GM19035 (cell line): ENCODE results near the gene ZNF439.
"Not testable (repeated sequence)": the region's sequence is repeated elsewhere in the genome, so short reads cannot be mapped to it uniquely, and the experiment has no call there.

Source experiments
- ATAC-seq: cut with Tn5 transposase; IDR thresholded peaks from one replicate; pipeline ENCODE4 v1.9.1; 2021; ENCODE audit not compliant: unreplicated experiment

The ZNF439 gene

GRCh38 chr19:11867766-11868165 is 19.2 kb downstream of the ZNF439 start:
- ATAC-seq = not testable (repeated sequence)

GRCh38 chr19:11868188-11868587 is 19.7 kb downstream of the ZNF439 start:
- no peak for ATAC-seq

- ATAC-seq = no peak
Observed at GRCh38 chr19:11872624-11873023, 24.1 kb downstream of the ZNF439 start.

GRCh38 chr19:11873762-11874161 is 25.2 kb downstream of the ZNF439 start:
- no peak for ATAC-seq

GRCh38 chr19:11879687-11880266 is 31.3 kb downstream of the ZNF439 start:
- ATAC-seq = not testable (repeated sequence)

GRCh38 chr19:11880598-11880997 is 32.1 kb downstream of the ZNF439 start:
- no peak for ATAC-seq

GRCh38 chr19:11881151-11881800 is 32.8 kb downstream of the ZNF439 start:
- no peak for ATAC-seq

GRCh38 chr19:11882606-11883005 is 34.1 kb downstream of the ZNF439 start:
- no peak for ATAC-seq

- ATAC-seq = no peak
Observed at GRCh38 chr19:11887234-11887610, 38.7 kb downstream of the ZNF439 start.

- no peak for ATAC-seq
Observed at GRCh38 chr19:11887611-11888531, 39.3 kb downstream of the ZNF439 start, which contains the start of gene ZNF69. Gene ZNF69 (plus strand): TSS chr19:11887782. CDS start chr19:11887924, 142 bp downstream.

- not testable (repeated sequence) for ATAC-seq
Observed at GRCh38 chr19:11889901-11890300, 41.4 kb downstream of the ZNF439 start.

- no peak for ATAC-seq
Observed at GRCh38 chr19:11890634-11891033, 42.1 kb downstream of the ZNF439 start.

- no peak for ATAC-seq
Observed at GRCh38 chr19:11894851-11895250, 46.3 kb downstream of the ZNF439 start.

GRCh38 chr19:11902228-11902627 is 53.7 kb downstream of the ZNF439 start:
- ATAC-seq = no peak

GRCh38 chr19:11905928-11906327 is 57.4 kb downstream of the ZNF439 start:
- no peak for ATAC-seq

GRCh38 chr19:11911937-11912336 is 63.4 kb downstream of the ZNF439 start:
- not testable (repeated sequence) for ATAC-seq

- not testable (repeated sequence) for ATAC-seq
Observed at GRCh38 chr19:11914417-11915051, 66.0 kb downstream of the ZNF439 start.
